SU-DHL-6 (cell line): ENCODE measurements around the gene RUNX2.

Experiments
- H2AFZ ChIP-seq: fragments of 200-600 bp; sonication (generic); 2 replicates; pipeline ENCODE4 v1.6.1; 2014; ENCODE audit warnings: low read depth, mild to moderate bottlenecking, moderate library complexity, mixed read lengths, antibody characterized with exemption, low read length; ENCODE audit not compliant: severe bottlenecking
- H3F3A ChIP-seq: fragments of 200-600 bp; shearing (Covaris generic); 2 replicates; pipeline ENCODE4 v1.6.0; 2016; ENCODE audit warnings: antibody characterized with exemption, mild to moderate bottlenecking; ENCODE audit not compliant: insufficient read depth
- H3K27ac ChIP-seq: fragments of 200-600 bp; sonication (generic); 2 replicates; pipeline ENCODE4 v1.5.1; 2016; ENCODE audit warnings: low read depth, mild to moderate bottlenecking, low read length, moderate library complexity, mixed read lengths
- H3K27me3 ChIP-seq: fragments of 200-600 bp; sonication (generic), shearing (Covaris generic); 2 replicates; pipeline ENCODE4 v1.6.0; 2014; ENCODE audit warnings: mild to moderate bottlenecking, low read length
- H3K36me3 ChIP-seq: fragments of 200-600 bp; sonication (generic); 2 replicates; pipeline ENCODE4 v1.6.1; 2014; ENCODE audit warnings: mild to moderate bottlenecking, low read length, mixed read lengths
- H3K4me2 ChIP-seq: fragments of 300-600, 200-600 bp; shearing (Covaris generic), sonication (generic); 2 replicates; pipeline ENCODE4 v1.6.0; 2014; ENCODE audit warnings: low read length, low read depth, mild to moderate bottlenecking; ENCODE audit not compliant: poor library complexity, severe bottlenecking
- H3K4me3 ChIP-seq: fragments of 200-600 bp; sonication (generic); 2 replicates; pipeline ENCODE4 v1.5.1; 2014; ENCODE audit warnings: antibody characterized with exemption, low read length, mild to moderate bottlenecking, mixed read lengths; ENCODE audit not compliant: insufficient read depth, poor library complexity, severe bottlenecking
- H3K79me2 ChIP-seq: fragments of 200-600 bp; sonication (generic); 2 replicates; pipeline ENCODE4 v1.6.1; 2014; ENCODE audit warnings: mild to moderate bottlenecking, low read length, moderate library complexity; ENCODE audit not compliant: insufficient read depth
- H3K9ac ChIP-seq: fragments of 200-600 bp; sonication (generic); 2 replicates; pipeline ENCODE4 v1.7.0; 2014; ENCODE audit warnings: mild to moderate bottlenecking, low read length
- H3K9me2 ChIP-seq: fragments of 200-600 bp; sonication (generic); replicated peaks from 2 replicates; pipeline ENCODE4 v1.6.1; 2014; ENCODE audit warnings: low read length; ENCODE audit not compliant: insufficient read depth
- H3K9me3 ChIP-seq: fragments of 200-600 bp; sonication (generic); 2 replicates; pipeline ENCODE4 v1.6.1; 2014; ENCODE audit warnings: low read length, mixed read lengths; ENCODE audit not compliant: insufficient read depth
- H4K20me1 ChIP-seq: fragments of 200-600 bp; sonication (generic); 2 replicates; pipeline ENCODE4 v1.6.1; 2014; ENCODE audit warnings: low read depth, mild to moderate bottlenecking, antibody characterized with exemption, low read length, moderate library complexity, mixed read lengths
- CTCF ChIP-seq: fragments of 200-600 bp; sonication (generic); IDR thresholded peaks from one replicate; pipeline ENCODE4 v1.5.1; 2017; ENCODE audit warnings: antibody characterized with exemption, mild to moderate bottlenecking, low read length, moderate library complexity; ENCODE audit not compliant: insufficient read depth, poor library complexity, severe bottlenecking
- EZH2phosphoT487 ChIP-seq: fragments of 200-600 bp; sonication (generic), shearing (Covaris generic); conservative IDR thresholded peaks from 2 replicates; pipeline ENCODE4 v1.6.1; 2018; ENCODE audit warnings: mild to moderate bottlenecking, antibody characterized with exemption, low read length, moderate library complexity, mixed read lengths

RUNX2 gene

GRCh38 chr6:45640811-45641210 lies 312.7 kb downstream of the RUNX2 start:
- Histone ChIP-seq H3K79me2 (no peaks in the 10 kb centered on the region), H3K9me3 (no peaks in the 10 kb centered on the region), H2AFZ (no peak overlapping the region), H3K27me3 (no peaks in the 10 kb centered on the region), H3K9me2 (no peaks in the 10 kb centered on the region), H3K36me3 (no peaks in the 10 kb centered on the region), H3K4me3 (no peak overlapping the region), H3F3A (no peaks in the 10 kb centered on the region), H4K20me1 (no peaks in the 10 kb centered on the region), H3K9ac (no peak overlapping the region), H3K27ac (no peak overlapping the region), H3K4me2 (no peak overlapping the region)
- TF ChIP-seq CTCF (no peak), EZH2phosphoT487 (no peak)

GRCh38 chr6:45642331-45643125 lies 314.4 kb downstream of the RUNX2 start:
- Histone ChIP-seq H4K20me1 (no peaks in the 10 kb centered on the region), H3K79me2 (no peaks in the 10 kb centered on the region), H3K9me3 (no peaks in the 10 kb centered on the region), H2AFZ (no peak overlapping the region), H3K27ac (no peak overlapping the region), H3F3A (no peaks in the 10 kb centered on the region), H3K27me3 (no peaks in the 10 kb centered on the region), H3K9ac (no peak overlapping the region), H3K9me2 (no peaks in the 10 kb centered on the region), H3K4me3 (no peak overlapping the region), H3K4me2 (no peak overlapping the region), H3K36me3 (no peaks in the 10 kb centered on the region)
- TF ChIP-seq EZH2phosphoT487 (no peak), CTCF (no peak)

GRCh38 chr6:45643126-45643525 lies 315.0 kb downstream of the RUNX2 start:
- H3K36me3 ChIP-seq: no peaks in the 10 kb centered on the region
- H3K9me2 ChIP-seq: no peaks in the 10 kb centered on the region
- no peaks in the 10 kb centered on the region for H3K27me3 ChIP-seq
- no peak overlapping the region for H3K9ac ChIP-seq
- H3K27ac ChIP-seq: no peak overlapping the region
- H4K20me1 ChIP-seq: no peaks in the 10 kb centered on the region
- no peak overlapping the region for H3K4me2 ChIP-seq
- no peak overlapping the region for H2AFZ ChIP-seq
- no peak overlapping the region for H3K4me3 ChIP-seq
- no peaks in the 10 kb centered on the region for H3F3A ChIP-seq
- H3K79me2 ChIP-seq: no peaks in the 10 kb centered on the region
- H3K9me3 ChIP-seq: no peaks in the 10 kb centered on the region
- TF ChIP-seq EZH2phosphoT487: no peak
- TF ChIP-seq CTCF: no peak
